NCI-H748 treated with DMSO at 0.1 percent for 48 hours (cell line): ENCODE data around the gene STAT5B.

Source experiments
- DNase-seq: peaks from one replicate; lab custom pipeline; 2025; lab: John Stamatoyannopoulos, UW

Gene STAT5B

DNA sequence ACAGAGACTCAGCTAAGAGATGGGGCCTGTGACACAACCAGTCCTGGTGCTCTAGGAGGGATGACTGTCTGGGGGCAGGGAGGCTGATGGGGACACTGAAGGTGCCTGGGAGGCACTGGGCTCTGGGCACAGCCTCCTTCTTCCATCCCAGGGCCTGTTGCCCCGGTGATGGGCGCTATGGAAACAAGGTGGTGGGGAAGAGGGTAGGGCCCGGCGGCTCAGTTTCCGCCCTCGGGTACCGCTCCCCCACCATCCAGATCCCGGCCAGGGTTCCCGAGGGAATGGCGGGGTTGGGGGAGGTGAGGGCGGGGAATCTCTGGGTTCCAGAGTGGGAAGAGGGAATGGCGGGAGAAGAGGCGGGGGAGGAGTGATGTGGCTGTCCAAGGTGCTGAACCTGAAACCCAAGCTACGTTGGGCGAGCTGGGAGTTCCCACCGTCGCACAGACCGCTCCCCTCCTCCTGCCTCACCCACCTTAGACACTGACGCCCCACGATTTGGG, 96.2 kb downstream of the STAT5B start:
- peak; percentile 53 for DNase-seq

DNA sequence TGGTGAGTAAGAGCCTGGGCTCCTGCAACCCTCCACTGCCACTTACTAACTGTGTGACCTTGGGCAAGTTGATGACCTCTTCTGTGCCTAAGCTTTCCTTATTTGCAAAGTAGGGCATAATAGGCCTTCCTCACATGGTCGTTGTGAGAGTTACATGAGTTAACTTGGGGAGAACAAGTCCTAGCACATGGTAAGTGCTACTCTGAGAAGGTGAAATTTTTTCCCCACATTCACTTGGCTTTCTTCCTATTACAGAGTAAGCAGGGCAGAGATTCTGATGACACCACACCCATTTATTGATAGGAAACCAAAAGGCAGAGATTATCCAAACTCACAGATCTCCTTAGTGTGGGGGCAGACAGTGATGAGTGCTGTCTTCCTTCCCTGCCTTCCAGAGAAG, 96.9 kb downstream of the STAT5B start:
- DNase-seq = no peak

DNA sequence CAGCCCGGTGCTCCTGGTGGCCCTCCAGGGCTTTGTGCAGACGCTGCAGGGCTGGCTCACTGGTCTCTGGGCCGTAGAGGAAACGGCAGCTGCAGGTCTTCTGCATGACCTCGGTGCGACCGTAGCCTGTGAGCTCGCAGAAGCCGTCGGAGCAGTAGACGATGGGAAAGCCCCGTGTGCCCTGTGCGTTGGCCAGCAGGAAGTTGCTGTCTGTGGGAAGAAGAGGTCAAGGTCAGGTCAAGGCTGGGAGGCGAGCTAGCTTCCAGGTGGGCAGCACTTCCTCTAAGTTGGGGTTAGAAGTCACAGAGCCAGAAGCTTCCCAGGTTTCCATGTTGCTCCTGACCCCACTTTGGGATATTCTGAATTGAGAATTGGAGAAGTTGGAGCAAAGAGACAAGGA, 97.4 kb downstream of the STAT5B start:
- DNase-seq = no peak

DNA sequence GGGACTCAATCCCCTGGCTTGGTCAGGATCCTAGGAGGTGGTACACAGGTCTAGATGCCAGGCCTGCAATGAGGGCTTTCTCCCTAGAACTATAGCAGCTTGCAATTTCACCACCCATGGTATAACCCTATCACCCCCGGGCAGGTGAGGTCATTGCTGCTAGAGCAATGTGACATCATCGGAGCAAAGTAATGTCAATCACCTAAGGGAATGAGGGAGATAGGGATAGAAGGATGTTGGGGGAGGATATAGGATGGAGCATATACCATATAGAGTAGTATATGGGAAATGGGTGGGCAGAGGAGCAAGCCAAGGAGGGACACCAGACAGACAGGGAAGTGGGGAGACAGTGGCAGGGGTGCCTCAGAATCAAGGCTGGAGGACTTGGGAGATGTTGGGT, 98.5 kb downstream of the STAT5B start:
- DNase-seq = no peak

DNA sequence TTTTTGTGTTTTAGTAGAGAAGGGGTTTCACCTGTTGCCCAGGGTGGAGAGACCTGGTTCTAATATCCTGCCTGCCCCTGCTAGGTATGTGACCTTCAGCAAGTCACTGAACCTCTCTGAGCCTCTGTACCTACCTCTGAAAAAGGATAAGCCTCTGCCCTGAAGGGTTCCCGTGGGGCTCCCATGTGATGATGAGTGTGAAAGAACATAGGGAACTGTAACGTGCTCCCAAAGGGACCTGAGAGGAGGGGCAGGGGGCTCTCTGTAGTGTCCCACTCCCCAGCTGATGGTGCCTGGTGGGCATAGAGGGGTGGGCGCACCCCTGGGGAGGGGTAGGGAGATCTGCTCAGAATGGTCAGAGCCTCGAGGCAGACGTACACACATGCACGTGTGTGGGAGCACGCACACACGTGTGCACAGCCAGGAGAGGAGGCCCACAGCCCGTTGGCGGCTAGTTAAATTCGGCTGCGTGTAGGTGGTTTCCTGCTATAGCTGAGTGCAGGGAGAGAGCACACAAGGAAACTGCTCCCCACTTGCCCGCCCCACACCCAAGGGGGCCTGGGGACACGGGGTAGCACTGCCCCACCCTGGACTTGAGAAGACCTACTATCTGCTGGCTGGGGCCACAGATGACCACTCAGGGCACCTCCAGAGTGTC, 101.9 kb downstream of the STAT5B start:
- no peak for DNase-seq

DNA sequence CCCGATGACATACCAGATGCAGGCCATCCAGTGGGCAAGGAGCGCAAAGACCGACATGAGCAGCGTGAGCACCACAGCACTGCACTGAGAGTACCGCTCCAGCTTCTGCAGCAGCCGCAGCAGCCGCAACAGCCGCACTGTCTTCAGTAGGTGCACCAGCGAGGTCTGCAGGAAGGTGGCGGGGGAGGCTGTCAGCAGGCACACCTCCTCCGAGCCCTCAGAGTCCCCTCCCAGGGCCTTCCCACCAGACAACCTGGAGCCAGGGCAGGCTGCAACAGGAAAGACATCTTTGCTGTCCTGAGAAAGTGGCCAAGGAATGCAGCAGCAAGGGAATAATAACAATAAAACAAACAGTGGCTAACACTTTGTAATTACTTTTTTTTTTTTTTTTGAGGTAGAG, 104.4 kb downstream of the STAT5B start:
- DNase-seq = no peak

DNA sequence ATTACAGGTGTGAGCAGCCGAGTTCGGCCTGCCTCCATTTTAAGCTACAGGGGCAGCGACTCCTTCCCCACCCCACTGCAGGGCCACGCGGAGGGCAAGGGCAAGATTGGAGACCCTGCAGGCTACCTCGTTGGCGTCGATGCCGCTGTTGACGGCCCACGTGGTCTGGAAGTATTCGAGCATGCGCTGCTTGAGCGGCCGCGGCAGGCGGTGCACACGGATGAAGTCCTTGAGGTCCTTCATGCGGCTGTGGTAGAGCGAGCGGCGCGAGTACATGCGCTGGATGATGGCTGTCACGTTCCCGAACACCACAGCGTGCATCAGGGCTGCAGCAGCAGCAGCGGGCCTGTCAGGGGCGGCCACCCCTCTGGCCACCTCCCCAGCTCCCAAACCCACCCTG, 106.8 kb downstream of the STAT5B start:
- DNase-seq = no peak

DNA sequence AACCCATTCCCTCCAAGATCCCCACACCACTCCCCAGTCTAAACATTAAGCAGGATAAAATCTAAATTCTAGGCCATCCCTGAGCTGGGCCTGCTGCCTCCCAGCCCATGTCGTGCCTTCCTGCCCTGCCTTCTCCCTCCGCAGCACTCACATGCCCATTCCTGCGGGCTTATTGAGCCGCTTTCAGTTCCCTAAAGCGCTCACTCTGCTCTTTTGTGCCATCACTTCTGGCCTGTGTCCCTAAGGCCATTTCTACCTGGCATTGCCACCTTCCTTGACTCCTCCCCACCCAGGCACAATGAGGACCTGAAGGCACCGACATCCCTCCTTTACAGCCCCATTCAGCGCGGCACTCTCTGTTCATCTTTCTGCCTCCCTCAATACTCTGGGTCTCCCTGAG, 108.4 kb downstream of the STAT5B start:
- DNase-seq = no peak

DNA sequence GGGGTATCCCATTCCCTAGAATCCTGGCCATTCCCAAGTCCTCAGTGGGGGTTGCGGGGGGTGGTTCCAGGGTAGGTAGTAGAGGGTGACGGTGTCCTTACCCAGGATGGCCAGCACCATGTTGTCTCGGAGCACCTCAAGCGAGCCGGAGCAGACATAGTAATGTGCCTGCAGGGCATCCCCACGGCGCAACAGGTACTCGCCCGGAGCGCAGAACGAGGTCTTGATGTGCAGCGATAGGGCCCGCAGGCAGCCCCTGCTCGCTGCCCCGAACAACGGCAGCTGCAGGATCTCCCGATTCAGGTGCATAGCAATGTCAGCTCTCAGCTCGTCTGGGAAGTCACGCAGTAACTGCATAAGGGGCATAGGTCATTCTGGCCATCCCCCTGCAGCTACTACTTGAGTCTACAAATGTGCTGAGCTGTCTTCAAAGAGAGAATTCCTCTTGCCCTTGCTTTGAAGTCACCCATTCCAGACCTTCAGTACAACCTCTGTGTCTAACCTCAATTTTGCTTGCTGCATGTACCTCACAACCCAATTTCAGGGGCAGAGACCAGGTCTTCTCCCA, 109.9 kb downstream of the STAT5B start:
- DNase-seq = no peak

DNA sequence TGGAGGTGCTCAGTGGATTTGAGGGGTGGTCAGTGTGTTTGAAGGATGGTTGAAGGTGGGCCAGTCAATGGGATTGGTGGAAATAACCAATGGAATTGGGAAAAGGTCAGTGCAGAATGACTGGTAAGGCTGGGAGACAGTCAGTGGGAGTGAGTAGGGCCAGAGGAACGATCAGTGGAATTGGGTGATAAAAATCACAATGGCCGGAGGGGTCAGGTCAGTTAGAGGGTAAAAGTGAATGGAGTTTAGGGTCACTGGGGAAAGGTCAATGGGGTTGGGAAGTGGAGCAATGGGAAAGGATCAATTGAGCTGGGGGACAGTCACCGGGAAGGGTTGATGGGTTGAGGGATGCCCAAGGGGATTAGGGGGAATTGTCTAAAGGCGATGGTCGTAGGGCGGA, 110.4 kb downstream of the STAT5B start:
- no peak for DNase-seq

DNA sequence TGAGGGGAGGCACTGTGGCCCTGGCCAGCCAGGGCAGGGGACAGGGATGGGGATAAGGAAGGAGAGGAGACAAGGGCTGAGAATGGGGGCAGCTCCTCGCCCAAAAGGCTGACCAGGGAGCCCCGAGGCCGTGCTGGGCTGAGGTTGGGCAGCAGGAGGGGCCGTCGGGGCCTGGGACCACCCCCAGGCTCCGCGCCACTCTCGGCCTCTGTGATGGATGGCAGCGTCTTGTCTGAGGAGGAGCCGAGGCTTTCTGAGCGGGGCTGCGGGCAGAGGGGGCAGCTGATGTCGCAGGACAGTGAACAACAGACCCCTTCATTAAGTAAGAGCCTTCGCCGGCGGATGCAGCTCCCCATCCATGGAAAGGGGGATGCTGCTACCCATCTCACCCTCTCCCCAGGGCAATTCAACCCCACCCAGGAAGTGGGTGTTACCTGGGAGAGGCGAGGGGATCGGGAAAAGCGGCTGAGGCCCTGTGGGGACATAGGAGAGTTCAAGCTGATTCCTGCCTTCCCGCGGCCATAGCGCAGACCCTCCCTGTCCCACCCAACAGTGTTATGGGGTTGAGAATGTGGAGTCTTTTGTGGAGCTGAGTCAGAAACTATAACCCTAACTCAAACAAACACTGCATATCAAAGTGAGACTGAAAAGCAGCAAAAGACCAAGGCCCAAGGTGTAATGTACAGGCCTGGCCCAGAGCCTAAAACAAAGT, 112.3 kb downstream of the STAT5B start:
- no peak for DNase-seq

DNA sequence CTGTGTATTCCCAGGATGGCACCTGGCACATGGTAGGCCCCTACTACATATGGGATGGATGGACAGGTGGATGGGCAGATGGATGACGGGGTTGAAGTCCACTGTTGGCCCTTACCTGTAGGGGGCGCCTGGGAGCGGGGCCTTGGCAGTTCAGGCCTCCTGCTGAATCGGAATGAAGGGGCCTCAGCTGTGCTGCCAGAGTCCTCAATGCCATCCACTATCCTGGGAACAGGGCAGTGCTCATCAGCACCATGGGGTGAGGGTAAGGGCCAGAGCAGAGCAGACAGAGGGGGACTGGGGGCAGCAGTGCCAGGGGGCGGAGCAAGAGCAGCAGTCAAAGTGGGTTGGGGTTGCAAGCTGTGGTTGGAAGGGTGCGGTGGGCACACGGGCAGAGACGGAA, 113.1 kb downstream of the STAT5B start:
- no peak for DNase-seq

DNA sequence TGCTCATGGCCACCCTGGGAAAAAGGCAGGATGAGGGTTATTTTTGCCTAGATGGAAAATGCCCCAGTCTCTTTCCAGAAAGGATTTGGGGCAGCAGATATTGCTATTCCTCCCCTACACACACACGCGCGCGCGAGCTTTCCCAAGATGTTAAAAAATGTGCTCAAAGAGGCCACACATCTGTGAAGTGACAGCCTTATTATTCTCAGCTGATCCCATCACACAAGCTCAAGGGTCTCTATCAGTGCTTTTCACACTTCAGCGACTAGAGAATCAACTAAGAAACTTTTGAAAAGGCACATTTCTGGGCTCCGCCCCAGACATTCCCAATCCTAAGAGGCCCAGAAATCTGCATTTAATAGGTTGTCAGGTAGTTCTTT, 115.7 kb downstream of the STAT5B start:
- no peak for DNase-seq

DNA sequence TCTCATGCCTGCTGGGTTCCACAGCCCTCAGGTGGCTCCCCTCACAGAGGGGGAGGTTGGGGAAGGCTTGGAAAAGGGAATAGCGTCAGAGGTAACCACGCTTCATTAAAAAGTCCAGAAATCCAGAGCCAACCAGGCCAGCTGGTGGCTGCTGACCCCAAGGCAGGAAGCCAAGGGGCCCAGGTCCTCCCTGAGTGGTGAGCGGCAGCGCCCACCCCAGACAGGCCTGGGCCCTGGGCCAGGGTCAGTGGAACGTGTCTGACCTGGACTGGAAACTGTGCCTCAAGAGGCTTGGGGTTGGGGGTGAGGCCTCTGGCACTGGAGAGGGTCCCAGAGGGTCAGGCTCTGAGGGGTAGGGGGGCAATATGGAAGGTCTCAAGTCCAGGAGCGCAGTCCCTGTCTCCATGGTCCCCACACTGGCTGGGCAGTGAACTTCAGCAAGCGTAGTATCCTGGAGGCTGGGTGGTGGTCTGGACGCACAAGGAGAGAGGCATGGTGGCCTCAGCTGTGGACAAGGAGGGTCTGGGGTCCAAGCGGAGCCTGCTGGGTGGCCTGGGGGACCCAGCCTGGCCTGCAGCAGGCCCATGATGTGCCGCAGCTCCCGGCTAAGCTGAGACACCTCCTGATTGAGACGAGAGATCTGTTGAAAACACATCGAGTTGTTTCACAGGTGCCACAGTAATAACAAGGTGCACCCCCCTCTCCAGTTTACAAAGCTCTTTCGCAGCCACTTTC, 116.2 kb downstream of the STAT5B start:
- no peak for DNase-seq

DNA sequence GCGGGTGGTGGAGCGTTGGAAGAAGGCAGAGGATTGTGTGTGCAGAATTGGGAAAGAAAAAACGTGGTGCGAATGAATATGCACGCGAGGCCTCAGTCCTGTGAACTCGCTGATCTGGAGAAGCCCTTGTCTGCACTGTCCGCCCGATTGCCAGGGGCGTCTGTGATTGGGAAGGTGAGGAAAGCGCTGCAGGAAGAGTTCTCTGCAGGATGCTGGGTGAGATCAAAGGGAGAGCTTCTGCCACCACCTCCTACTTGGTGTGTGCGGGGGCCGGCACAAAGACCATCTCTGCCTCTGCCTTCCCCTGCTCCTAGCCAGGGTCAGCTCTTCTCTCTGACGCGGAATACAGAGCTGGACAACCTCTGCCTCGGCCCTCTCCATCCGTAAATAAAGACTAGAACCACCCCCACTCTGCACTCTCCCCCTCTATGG, 120.6 kb downstream of the STAT5B start:
- no peak for DNase-seq

DNA sequence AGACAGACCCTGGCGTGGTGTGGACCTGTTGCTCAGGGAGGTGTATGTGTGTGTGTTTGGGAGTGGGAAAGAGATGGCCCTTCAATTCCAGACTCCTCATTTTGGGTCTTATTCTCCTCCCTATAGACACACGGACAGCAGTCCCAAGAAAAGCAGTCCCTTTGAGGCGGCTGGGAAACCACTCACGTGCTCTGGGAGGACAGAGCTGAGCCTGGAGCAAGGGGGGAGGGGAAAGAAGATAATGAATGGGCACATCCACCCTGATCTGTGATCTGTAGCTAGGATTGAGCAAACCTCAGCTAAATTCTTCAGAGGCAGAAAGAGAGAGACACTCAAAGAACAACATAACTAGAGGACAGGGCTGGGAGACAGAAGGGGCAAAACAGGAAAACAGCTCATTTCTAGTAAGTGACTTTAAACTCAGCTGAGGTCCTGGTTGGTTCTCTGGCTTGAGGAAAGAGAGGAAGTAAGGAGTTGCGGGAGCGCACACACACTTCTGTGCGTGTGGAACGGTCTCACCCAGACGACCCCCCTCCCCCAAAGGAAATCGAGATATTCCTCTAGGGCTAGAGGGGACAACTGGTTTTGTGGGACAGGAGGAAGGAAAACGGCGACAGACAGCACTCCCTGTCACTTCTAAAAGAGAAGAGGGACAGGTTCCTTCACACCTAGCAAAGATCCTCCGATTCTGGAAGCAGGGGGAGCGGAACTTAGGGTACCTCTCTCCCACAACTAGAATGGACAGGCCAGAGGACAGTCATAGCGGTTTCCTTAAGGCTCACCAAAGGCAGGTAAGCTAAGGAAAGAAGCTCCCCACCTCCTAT, 122.1 kb downstream of the STAT5B start:
- DNase-seq = no peak
